GM19467 (cell line): ENCODE results near the gene CLEC4D.
"Not testable (repeated sequence)": the region's sequence is repeated elsewhere in the genome, so short reads cannot be mapped to it uniquely, and the experiment has no call there.

Experiments used
- ATAC-seq: cut with Tn5 transposase; IDR thresholded peaks from one replicate; pipeline ENCODE4 v1.9.1; 2021; ENCODE audit warnings: mild to moderate bottlenecking, moderate library complexity; ENCODE audit not compliant: unreplicated experiment

Gene CLEC4D

GRCh38 chr12:8527250-8528130 is 14.2 kb downstream of the CLEC4D start:
- ATAC-seq: no peak

DNA sequence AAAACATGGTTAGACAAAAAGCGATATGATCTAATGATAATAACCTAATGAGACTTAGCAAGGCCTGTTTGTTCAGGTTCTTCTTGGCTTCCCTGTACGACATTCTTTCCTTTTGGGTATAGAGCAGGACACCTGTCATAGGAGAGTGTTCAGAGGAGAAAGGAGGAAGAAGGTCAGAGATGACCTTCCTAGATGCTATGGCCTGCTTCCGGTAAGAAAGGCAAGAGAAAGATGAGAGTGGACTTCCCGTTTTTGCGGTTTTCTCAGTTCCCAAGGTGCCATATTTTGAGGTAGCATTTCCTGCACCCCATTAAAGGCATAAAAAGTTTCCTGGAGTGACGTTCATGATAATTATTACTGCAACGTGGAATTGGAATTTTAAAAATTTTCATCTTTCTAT is 18.7 kb downstream of the CLEC4D start:
- ATAC-seq: no peak

- ATAC-seq: not testable (repeated sequence)
These were observed 24.5 kb downstream of the CLEC4D start for GRCh38 chr12:8537820-8538219.

GRCh38 chr12:8540831-8541230 is 27.5 kb downstream of the CLEC4D start, which contains the start of gene CLEC4E:
Gene CLEC4E, minus strand, starts transcription at chr12:8540905. Its CDS starts 108 bp downstream, at chr12:8540797.
- ATAC-seq: not testable (repeated sequence)

- no peak for ATAC-seq
These were observed 28.3 kb downstream of the CLEC4D start for GRCh38 chr12:8541562-8541961.

- peak; percentile 71 for ATAC-seq
These were observed 31.0 kb downstream of the CLEC4D start for GRCh38 chr12:8544295-8544694.

DNA sequence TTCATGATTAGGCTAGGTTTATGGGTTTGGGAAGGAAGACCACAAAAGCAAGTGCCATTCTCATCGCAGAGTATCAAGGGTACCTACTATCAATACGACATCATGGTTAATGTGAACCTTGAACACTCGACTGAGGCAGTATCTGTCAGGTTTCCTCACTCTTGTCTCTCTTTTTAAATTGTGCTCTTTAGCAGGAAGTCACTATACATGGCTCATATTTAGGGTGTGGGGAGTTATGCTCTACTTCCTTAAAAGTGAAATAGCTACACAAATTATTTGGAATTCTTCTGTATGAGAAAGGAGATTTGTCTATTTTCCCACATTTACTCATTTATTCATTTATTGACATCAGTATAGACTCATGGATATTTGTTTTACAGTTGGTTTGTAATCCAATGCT is 33.3 kb downstream of the CLEC4D start:
- ATAC-seq: no peak

- no peak for ATAC-seq
These were observed 34.3 kb downstream of the CLEC4D start for GRCh38 chr12:8547645-8548044.

DNA sequence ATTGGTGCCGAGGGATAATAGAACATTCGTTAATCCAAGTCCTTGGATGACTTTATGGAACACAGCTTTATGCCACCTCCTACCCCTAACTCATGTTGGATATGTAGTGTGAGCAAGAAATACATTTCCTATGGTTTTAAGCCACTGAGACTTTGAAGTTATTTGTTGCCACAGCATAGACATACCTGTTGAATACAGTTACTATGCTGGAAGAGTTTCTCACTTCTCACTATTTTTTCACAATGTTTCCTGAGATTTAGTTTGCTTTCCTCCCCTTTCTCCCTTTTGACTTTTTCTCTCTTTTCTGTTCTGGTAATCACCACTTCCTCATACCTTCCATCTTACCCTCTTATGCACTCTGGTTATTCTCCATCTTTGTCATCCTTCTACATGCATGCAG is 34.9 kb downstream of the CLEC4D start:
- ATAC-seq: no peak

DNA sequence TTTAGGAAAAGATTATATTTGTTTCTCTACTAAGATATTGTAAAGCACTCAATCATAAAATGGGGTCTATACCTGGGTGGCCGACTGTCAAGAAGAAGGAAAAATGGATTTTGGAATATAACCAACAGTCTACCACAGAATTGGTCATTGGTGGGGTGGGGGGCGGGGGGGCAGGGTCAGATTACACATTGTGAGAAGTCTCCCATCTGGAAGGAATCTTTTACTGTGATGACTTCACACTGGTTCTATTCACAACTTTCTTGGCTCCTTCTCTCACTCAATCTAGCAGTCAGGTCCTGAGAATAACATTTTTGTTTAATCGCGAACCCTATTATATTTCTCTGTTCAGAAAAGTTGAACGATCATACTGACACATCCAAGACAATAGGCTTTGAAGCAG is 36.1 kb downstream of the CLEC4D start:
- no peak for ATAC-seq

DNA sequence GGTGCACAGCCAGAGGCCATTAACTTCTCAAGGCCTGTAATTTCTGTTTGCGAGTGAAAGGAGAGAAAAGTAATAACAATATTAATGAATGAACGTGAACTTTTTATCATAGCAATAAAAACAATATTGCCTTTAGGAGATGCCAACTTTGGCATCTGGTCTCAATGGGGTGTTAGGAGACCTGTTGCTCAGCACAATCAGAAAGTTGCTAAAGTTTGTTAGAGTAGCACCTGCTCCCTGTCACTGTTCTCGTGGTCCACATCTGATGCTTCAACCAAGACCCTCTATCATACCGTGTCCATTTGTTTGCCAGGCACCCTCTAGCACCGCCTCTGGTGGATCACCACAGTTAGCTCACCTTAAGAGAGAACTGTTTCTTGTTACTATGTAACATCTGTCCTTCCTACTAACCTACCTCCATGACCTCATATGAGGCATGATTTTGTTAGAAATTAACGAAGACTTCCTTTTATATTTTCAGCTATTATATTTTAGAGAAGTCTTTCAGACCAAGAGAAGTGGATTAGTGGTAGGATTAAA is 39.9 kb downstream of the CLEC4D start:
- ATAC-seq: no peak

DNA sequence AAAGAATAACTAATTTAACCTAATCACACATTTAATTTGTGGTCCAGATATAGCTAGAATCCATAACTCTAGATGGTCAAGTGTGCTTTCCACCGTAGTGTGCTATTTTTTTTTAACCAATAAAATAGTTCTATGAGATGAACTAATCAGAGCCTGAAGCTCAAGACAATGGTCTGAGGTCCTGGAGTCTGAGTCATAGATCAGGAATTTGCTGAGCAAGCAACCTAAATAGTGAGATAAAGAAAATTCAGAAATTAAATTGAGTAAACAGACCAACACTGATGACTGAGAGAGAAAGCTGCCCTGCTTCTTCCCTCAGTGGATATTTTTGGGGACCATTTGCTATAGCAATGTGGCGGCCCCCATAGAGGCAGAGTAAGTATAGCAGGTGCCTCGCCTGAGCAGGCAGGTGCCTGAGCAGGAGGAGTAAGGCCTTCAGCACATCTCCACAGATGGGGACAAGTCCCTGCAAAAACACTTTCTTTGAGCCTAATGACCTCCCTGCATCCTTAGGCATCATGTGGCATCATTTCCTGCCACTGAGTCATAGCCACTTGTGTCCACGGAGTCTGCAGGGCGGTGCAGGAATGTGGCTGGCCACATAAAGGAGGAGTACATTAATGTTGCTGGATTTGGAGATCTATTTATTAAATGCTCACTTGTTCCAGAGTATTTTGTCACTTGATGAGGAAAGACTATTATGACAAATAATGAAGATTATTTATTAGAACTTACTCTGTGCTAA is 41.3 kb downstream of the CLEC4D start:
- ATAC-seq: no peak

DNA sequence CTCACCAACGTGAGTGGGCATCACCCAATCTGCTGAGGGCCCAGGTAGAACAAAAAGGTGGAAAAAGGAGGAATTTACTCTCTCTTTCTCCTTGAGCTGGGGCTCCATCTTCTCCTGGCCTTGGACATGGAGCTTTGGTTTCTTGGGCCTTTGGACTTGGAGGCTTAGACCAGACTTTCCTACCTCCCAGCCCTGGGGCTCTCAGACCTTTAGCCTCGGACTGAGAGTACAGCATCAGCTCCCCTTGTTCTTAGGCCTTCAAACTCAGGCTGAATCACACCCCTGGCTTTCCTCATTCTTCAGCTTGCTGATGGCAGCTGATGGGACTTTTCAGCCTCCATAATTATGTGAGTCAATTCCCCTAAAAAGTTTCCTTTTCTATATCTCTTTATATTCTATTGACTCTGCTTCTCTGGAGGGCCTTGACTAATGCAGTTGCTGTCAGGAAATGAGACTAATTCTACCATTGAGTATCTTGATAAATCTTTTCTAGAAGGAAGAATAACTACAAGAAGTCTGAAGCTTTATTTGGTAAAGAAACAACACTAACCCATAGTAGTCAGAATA is 43.3 kb downstream of the CLEC4D start:
- ATAC-seq: no peak

DNA sequence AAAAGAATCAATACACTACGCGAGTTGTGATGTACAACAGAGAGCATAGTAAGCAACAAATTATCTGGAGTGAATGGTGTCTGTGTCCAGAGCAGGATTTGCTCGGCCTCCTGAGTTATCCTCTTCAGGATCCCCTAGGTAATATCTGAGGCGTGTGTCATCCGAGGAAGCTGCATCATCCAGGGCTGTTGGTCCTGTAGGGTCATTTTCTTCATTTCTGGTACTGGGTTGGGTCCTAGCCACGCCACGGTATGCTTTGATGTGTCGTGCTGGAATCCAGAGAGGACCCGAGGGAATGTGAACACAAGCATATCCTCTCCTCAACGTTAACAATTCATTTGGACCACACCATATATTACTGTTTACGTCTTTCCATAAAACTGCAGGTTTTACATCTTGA is 46.4 kb downstream of the CLEC4D start:
- no peak for ATAC-seq

DNA sequence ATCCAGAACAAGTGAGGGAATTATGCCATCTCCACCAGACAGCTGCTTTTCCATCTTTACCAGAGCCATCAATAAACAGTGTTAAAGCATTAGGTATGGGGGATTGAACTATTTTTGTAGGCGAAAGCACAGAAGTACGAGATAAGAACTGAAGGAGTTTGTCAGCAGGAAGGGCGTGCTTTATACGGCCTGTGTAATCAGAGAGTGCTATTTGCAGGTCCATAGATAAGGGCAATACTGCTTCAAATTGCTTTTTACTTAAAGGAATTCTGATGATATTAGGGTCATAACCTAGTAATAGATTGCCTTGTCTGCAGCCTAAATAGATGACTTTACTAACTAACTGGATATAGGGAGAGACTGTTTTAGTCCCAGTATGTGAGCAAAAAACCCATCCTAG is 47.7 kb downstream of the CLEC4D start:
- no peak for ATAC-seq

GRCh38 chr12:8562310-8562709 is 49.0 kb downstream of the CLEC4D start:
- no peak for ATAC-seq

GRCh38 chr12:8563356-8563755 is 50.1 kb downstream of the CLEC4D start:
- no peak for ATAC-seq

- no peak for ATAC-seq
These were observed 51.4 kb downstream of the CLEC4D start for GRCh38 chr12:8564656-8565055.

DNA sequence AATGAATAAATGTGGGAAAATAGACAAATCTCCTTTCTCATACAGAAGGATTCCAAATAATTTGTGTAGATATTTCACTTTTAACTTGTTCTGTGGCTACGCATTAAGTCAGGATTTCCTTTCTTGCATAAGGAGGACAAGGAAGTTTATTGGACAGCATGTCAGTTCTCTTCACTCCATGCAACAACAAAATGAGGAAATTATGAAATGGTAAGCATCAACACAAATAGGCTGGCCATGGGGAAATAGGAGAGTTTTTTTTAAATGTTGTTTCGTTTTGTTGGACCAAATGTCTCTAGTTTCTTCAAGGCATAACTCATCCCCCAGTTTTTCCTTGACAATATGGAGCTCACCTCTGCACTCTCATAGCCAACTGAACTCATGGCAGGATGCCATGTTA is 52.7 kb downstream of the CLEC4D start:
- ATAC-seq: not testable (repeated sequence)

GRCh38 chr12:8566525-8566924 is 53.2 kb downstream of the CLEC4D start:
- no peak for ATAC-seq
